Right lobe of liver (tissue), 4 donors: Measurements from ENCODE around the gene CACNA1D.

Experiments
- CTCF ChIP-seq, 4 donors: fragments of 200-600 bp in 3 of 4; fragments of 450-650 bp in 1 of 4; IDR thresholded peaks; one replicate each; pipeline versions ENCODE4 v1.5.1 to v1.8.0; 2016 to 2022; ENCODE audit warnings: antibody characterized with exemption in 4 of 4, mild to moderate bottlenecking in 2 of 4
- POLR2A ChIP-seq: fragments of 450-650 bp; IDR thresholded peaks from one replicate; pipeline ENCODE4 v1.6.1; 2017; ENCODE audit warnings: antibody characterized with exemption, mild to moderate bottlenecking
- donor health status: DM: no; HTN: no; CAD: no.
- donor health status: DM: no; HTN: no; CAD: no.
- donor health status: DM: no; HTN: yes; CAD: no.

GRCh38 chr3:53837331-53837730, 342.9 kb downstream of the CACNA1D start:
- no peak for TF ChIP-seq CTCF (IDR thresholded peaks at IDR 0.05)
- no peak for TF ChIP-seq POLR2A
